HCT116 (cell line): Measurements from ENCODE around the gene GSC2. TPM values are rescaled to one million over a fixed set of nuclear protein-coding genes. Genes with fewer than 3 reads are reported as not detected.

ENCODE experiments used
- ATAC-seq: fragments of 200-7000 bp; cut with Tn5 transposase; 2 replicates; pipeline ENCODE4 v1.9.1; 2020; ENCODE audit warnings: mild to moderate bottlenecking, moderate library complexity
- BruUV-seq: library from RNA; stranded (reverse); fragments of 400-500 nt; replicated peaks from 2 replicates; lab custom pipeline; 2021; lab: Mats Ljungman, UMichigan
- CTCF ChIA-PET: fragments of 300-600 bp; sonication (Branson Sonifier 250); formaldehyde crosslinking; loops from one replicate; lab custom pipeline; 2021; ENCODE audit warnings: antibody characterized with exemption; lab: Charles Lee
- POLR2A ChIA-PET: fragments of 300-600, 350-600 bp; sonication (Branson Sonifier 250); formaldehyde crosslinking; loops from one replicate; lab custom pipeline; 2021; ENCODE audit warnings: antibody characterized with exemption; lab: Charles Lee
- RAD21 ChIA-PET, 2 experiments: fragments of 300-600 bp; sonication (Branson Sonifier 250); formaldehyde crosslinking; loops; one replicate each; lab custom pipeline; 2023; ENCODE audit warnings: low total read pairs in 2 of 2; ENCODE audit not compliant: uncharacterized antibody in 2 of 2, unreplicated experiment in 2 of 2, low non-redundant PET in 1 of 2; lab: Charles Lee
- DNase-seq: peaks from one replicate; pipeline ENCODE4 v3.0.0-alpha.2; 2010; ENCODE audit warnings: low read depth, low spot score
- H2AFZ ChIP-seq: fragments of 200-600 bp; shearing (Covaris generic), sonication (generic); 2 replicates; pipeline ENCODE4 v1.6.1; 2017; ENCODE audit warnings: low read depth, mixed run types, mixed read lengths, antibody characterized with exemption, low read length; ENCODE audit not compliant: poor library complexity, severe bottlenecking
- H3K27ac ChIP-seq: 2 replicates; pipeline ENCODE4 v1.5.1; 2012; ENCODE audit warnings: low read depth, low read length
- H3K27me3 ChIP-seq: fragments of 200-600 bp; sonication (generic); 2 replicates; pipeline ENCODE4 v1.6.1; 2016; ENCODE audit warnings: mixed run types, low read length, mixed read lengths; ENCODE audit not compliant: insufficient read depth
- H3K36me3 ChIP-seq, 2 experiments: fragments of 200-500 bp in 1 of 2; fragments of 200-600 bp in 1 of 2; sonication (Bioruptor generic) in 1 of 2; sonication (generic) in 1 of 2; 2 replicates each; pipeline versions ENCODE4 v1.5.1 to v1.6.1; 2014 to 2016; ENCODE audit warnings: low read length in 2 of 2, inconsistent platforms in 1 of 2, mixed read lengths in 1 of 2, mixed run types in 1 of 2; ENCODE audit not compliant: insufficient read depth in 2 of 2, control insufficient read depth in 1 of 2
- H3K4me1 ChIP-seq, 2 experiments: fragments of 200-600 bp in 1 of 2; sonication (generic) in 1 of 2; 2 replicates each; pipeline versions ENCODE4 v1.5.1 to v1.6.1; 2012 to 2017; ENCODE audit warnings: low read length in 2 of 2, inconsistent platforms in 1 of 2, mild to moderate bottlenecking in 1 of 2, mixed read lengths in 1 of 2, mixed run types in 1 of 2, moderate library complexity in 1 of 2; ENCODE audit not compliant: insufficient read depth in 2 of 2, control insufficient read depth in 1 of 2
- H3K4me2 ChIP-seq: fragments of 200-600 bp; sonication (generic); 2 replicates; pipeline ENCODE4 v1.6.1; 2017; ENCODE audit warnings: mixed run types, low read length, mixed read lengths
- H3K4me3 ChIP-seq, 2 experiments: fragments of 200-600 bp in 1 of 2; sonication (generic) in 1 of 2; replicated peaks in 1 of 2; 2 replicates each; pipeline ENCODE4 v1.5.1; 2011 to 2016; ENCODE audit warnings: low read length in 2 of 2, control low read depth in 1 of 2, low read depth in 1 of 2, mild to moderate bottlenecking in 1 of 2, mixed read lengths in 1 of 2, mixed run types in 1 of 2
- H3K79me2 ChIP-seq: fragments of 200-600 bp; sonication (generic); 2 replicates; pipeline ENCODE4 v1.6.1; 2017; ENCODE audit warnings: mild to moderate bottlenecking, mixed run types, low read length, moderate library complexity, mixed read lengths; ENCODE audit not compliant: insufficient read depth
- H3K9ac ChIP-seq: fragments of 200-600 bp; sonication (generic); 2 replicates; pipeline ENCODE4 v1.6.1; 2016; ENCODE audit warnings: low read length, mixed read lengths
- H3K9me2 ChIP-seq: fragments of 200-600 bp; sonication (generic), shearing (Covaris generic); 2 replicates; pipeline ENCODE4 v1.6.1; 2017; ENCODE audit warnings: mixed run types, mild to moderate bottlenecking, moderate library complexity; ENCODE audit not compliant: insufficient read depth
- H3K9me3 ChIP-seq, 2 experiments: fragments of 200-500 bp in 1 of 2; fragments of 200-600 bp in 1 of 2; sonication (Bioruptor generic) in 1 of 2; sonication (generic) in 1 of 2; 2 replicates each; pipeline ENCODE4 v1.6.1; 2014 to 2017; ENCODE audit warnings: low read length in 2 of 2, mixed read lengths in 2 of 2, inconsistent platforms in 1 of 2, low read depth in 1 of 2, mild to moderate bottlenecking in 1 of 2, mixed run types in 1 of 2, moderate library complexity in 1 of 2; ENCODE audit not compliant: control insufficient read depth in 1 of 2, insufficient read depth in 1 of 2
- H4K20me1 ChIP-seq: fragments of 200-600 bp; sonication (generic), shearing (Covaris generic); 2 replicates; pipeline ENCODE4 v1.6.1; 2017; ENCODE audit warnings: mixed run types, mild to moderate bottlenecking, moderate library complexity; ENCODE audit not compliant: insufficient read depth
- ATF3 ChIP-seq: IDR thresholded peaks from 2 replicates; pipeline ENCODE4 v1.6.1; 2012
- CBX3 ChIP-seq: IDR thresholded peaks from 2 replicates; pipeline ENCODE4 v1.6.1; 2012; ENCODE audit warnings: low read depth
- EGR1 ChIP-seq: IDR thresholded peaks from 2 replicates; pipeline ENCODE4 v1.6.1; 2012; ENCODE audit warnings: low read depth
- EZH2 ChIP-seq: fragments of 200-600 bp; sonication (generic); IDR thresholded peaks from 2 replicates; pipeline ENCODE4 v1.6.1; 2017; ENCODE audit warnings: antibody characterized with exemption, mixed run types
- EZH2phosphoT487 ChIP-seq: fragments of 200-600 bp; IDR thresholded peaks from 2 replicates; pipeline ENCODE4 v1.6.1; 2018; ENCODE audit warnings: antibody characterized with exemption, borderline replicate concordance
- SIN3A ChIP-seq: IDR thresholded peaks from 2 replicates; pipeline ENCODE4 v1.6.1; 2012; ENCODE audit warnings: low read depth
- SP1 ChIP-seq: IDR thresholded peaks from 2 replicates; pipeline ENCODE4 v1.6.1; 2012; ENCODE audit warnings: low read depth
- SRF ChIP-seq: IDR thresholded peaks from 2 replicates; pipeline ENCODE4 v1.6.1; 2012; ENCODE audit warnings: low read depth
- intact Hi-C: fragments of 100-400 bp; cut with micrococcal nuclease; formaldehyde crosslinking; loops from 2 replicates; pipeline ENCODE4 v1.10.0; 2022
- total RNA-seq: library from RNA; stranded (reverse); gene quantifications from one replicate; pipeline ENCODE4 v1.2.1, GENCODE V29; 2021; ENCODE audit not compliant: unreplicated experiment
- TF ChIP-seq, protein P1 (sequence below), 3 experiments: fragments of 200-600 bp in 1 of 3; sonication (generic) in 1 of 3; IDR thresholded peaks in 2 of 3; conservative IDR thresholded peaks in 1 of 3; 2 replicates each; pipeline ENCODE4 v1.5.1; 2012 to 2017; ENCODE audit warnings: low read depth in 2 of 3, low read length in 2 of 3, antibody characterized with exemption in 1 of 3, borderline replicate concordance in 1 of 3, control low read depth in 1 of 3, mild to moderate bottlenecking in 1 of 3, mixed read lengths in 1 of 3, mixed run types in 1 of 3, moderate library complexity in 1 of 3; ENCODE audit not compliant: insufficient read depth in 1 of 3

The GSC2 gene
- total RNA-seq, 1 experiment from 2014 or later, result not detected

- TF ChIP-seq, protein P1, sequence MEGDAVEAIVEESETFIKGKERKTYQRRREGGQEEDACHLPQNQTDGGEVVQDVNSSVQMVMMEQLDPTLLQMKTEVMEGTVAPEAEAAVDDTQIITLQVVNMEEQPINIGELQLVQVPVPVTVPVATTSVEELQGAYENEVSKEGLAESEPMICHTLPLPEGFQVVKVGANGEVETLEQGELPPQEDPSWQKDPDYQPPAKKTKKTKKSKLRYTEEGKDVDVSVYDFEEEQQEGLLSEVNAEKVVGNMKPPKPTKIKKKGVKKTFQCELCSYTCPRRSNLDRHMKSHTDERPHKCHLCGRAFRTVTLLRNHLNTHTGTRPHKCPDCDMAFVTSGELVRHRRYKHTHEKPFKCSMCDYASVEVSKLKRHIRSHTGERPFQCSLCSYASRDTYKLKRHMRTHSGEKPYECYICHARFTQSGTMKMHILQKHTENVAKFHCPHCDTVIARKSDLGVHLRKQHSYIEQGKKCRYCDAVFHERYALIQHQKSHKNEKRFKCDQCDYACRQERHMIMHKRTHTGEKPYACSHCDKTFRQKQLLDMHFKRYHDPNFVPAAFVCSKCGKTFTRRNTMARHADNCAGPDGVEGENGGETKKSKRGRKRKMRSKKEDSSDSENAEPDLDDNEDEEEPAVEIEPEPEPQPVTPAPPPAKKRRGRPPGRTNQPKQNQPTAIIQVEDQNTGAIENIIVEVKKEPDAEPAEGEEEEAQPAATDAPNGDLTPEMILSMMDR (IDR thresholded peaks at IDR 0.05 in 2 of 3, conservative IDR thresholded peaks at IDR 0.05 in 1 of 3; ENCODE audit: borderline replicate concordance in 1 of 3, insufficient read depth in 1 of 3, low read depth in 2 of 3, low read length in 2 of 3), result no peak
- TF ChIP-seq EZH2phosphoT487 (no peak), SRF (no peak)
- TF ChIP-seq, all 23 proteins: peak for 0
- Histone ChIP-seq H3K79me2 (no peaks in the 10 kb centered on the region), H3K27me3 (no peaks in the 10 kb centered on the region), H3K4me2 (no peak overlapping the region), H3K4me1 (no peaks in the 10 kb centered on the region), H3K9ac (no peak overlapping the region), H4K20me1 (no peaks in the 10 kb centered on the region), H2AFZ (no peak overlapping the region), H3K27ac (no peak overlapping the region), H3K4me3 (no peak overlapping the region), H3K36me3 (no peaks in the 10 kb centered on the region), H3K9me2 (no peaks in the 10 kb centered on the region), H3K9me3 (no peaks in the 10 kb centered on the region)
- BruUV-seq, result no TSS peak
- ChIA-PET POLR2A (no interaction called here), RAD21 (no interaction called here), CTCF (no interaction called here)
- ATAC-seq (no peak), DNase-seq (no peak)
- intact Hi-C loops, result no loop called here
Observed at GRCh38 chr22:19197997-19198865, 48.1 kb upstream of the GSC2 start.

DNA sequence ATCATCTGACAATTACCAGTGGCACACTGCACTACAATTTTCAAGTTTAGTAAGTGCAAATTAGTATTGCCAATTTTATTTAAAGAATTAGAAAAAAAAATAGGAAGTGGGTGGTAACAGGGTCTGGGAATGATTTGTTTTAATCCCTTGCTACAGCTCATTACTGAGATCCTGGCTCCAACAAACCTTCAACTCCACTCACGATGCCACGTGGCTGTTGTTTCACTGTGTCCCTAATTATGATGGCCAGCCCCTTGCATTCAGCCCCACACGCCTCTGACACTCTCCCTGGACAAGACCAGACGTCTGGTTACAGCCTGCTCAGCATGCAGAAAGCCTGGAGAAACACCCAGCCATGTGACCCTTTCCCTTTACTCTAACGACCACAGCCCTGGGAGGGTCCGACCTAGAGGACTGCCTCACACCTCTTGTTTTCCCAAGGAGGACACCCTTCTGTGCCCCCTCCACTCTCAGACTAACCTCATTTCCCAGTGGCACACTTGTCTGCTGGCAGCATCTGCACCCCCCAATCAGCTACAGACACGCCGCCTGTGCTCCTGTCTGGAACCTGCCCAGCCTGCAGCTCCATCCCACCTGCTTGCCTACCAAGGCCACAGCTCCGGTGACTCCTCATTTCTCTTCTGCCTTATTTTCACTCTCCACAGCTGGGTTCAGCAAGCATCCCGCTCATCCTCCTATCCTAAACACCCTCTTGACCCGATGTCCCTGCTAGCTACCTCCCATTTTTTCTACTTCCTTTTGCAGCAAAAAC, 46.9 kb upstream of the GSC2 start:
- no TSS peak for BruUV-seq

More for the DNA sequence above, 46.9 kb upstream of the GSC2 start:
- TF ChIP-seq SP1 (no peak), EZH2phosphoT487 (no peak), EZH2 (no peak), ATF3 (no peak), SIN3A (no peak), EGR1 (no peak), CBX3 (no peak)
- TF ChIP-seq, protein P1 (IDR thresholded peaks at IDR 0.05 in 2 of 3, conservative IDR thresholded peaks at IDR 0.05 in 1 of 3; ENCODE audit: borderline replicate concordance in 1 of 3, insufficient read depth in 1 of 3, low read depth in 2 of 3, low read length in 2 of 3), result no peak
- Histone ChIP-seq H3K4me1 (no peaks in the 10 kb centered on the region), H3K4me3 (no peak overlapping the region), H4K20me1 (no peaks in the 10 kb centered on the region), H3K9ac (no peak overlapping the region), H3K27ac (no peak overlapping the region), H3K9me2 (no peaks in the 10 kb centered on the region), H2AFZ (no peak overlapping the region), H3K79me2 (no peaks in the 10 kb centered on the region), H3K27me3 (no peaks in the 10 kb centered on the region), H3K36me3 (no peaks in the 10 kb centered on the region), H3K9me3 (no peaks in the 10 kb centered on the region), H3K4me2 (no peak overlapping the region)
- ATAC-seq, result no peak
- ChIA-PET CTCF (no interaction called here), POLR2A (no interaction called here), RAD21 (no interaction called here)
- DNase-seq, result no peak
- intact Hi-C loops, result no loop called here
